HEK293T (cell line): ENCODE data around the gene PCBP3.

Experiments
- FOXA1 ChIP-seq: fragments of 450-650 bp; IDR thresholded peaks from 2 replicates; pipeline ENCODE4 v1.6.1; 2016; ENCODE audit warnings: mild to moderate bottlenecking
- HDGF ChIP-seq: fragments of 450-650 bp; IDR thresholded peaks from 2 replicates; pipeline ENCODE4 v1.6.1; 2017; ENCODE audit warnings: antibody characterized with exemption, borderline replicate concordance

DNA sequence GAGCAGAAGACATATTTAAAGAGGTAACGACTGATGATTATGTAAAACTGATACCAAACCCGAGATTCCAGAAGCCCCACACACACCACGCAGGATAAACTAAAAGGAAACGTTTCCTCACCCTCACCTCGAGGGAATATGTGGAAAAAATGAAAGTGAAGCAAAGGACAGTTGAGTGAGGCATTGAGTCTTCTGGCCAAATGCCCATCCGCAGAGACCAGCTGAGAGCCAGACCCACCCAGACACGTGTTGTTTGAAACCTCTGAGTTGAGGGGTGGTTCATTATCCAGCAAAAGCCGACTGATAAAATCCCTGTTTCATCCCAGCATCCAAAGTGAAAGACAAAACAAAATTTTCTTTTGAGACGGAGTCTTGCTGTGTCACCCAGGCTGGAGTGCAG lies 29.6 kb upstream of the PCBP3 start:
- no peak for TF ChIP-seq FOXA1
- TF ChIP-seq HDGF: no peak
